Measurements from ENCODE around the gene POLR3GL. TPM values are rescaled to one million over a fixed set of nuclear protein-coding genes. Genes with fewer than 3 reads are reported as not detected.
A peak's percentile ranks its signal among the peaks of the same experiment; 100 is the strongest.

Gene POLR3GL
- total and polyA plus RNA-seq, 2 experiments from 2014 or later = 3.1 to 9.5 TPM

DNA sequence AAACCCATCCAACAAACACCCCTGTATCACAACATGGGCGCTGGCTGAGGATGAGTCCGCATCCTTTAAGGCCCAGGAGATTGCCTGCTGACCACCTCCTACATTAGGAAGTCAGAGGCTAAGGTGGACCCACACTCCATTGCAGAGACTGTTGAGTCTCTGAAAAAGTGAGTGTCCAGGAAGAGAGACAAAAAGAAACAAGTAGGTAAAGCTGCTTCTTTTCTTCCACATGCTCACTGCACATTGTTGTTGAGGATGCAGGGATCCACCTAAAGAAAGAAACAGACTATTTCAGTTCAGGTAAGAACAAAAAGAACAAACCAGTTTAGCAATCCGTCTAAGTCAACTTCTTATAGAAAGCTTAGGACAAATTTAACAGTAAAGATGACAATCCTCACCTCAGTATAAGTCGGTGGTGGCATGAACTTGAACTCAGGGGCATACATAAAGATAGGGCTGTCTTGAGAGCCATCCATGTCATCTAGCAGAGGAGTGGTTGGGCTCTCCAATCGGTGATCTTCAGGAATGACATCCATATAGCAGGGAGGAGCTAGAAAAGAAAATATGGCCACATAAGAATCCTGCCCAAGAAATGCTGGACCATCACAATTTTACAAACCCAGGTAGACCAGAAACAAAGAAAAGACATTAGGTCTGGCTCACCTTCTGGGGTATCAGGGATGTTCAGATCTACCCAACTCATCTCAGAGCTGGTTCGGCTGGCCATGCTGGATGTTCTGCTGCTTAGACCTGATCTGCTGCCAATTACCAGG is 29.3 kb downstream of the POLR3GL start:
- Histone ChIP-seq H3K27me3 (ENCODE audit: insufficient read depth) (no peaks in the 10 kb centered on the region), H3K79me2 (replicated peaks; ENCODE audit: insufficient read depth) (peaks cover 18% of the 10 kb centered on the region), H3K4me3 (peak overlapping the region; percentile 75; the same call in 1 of the 2 replicates), H3F3A (replicated peaks; ENCODE audit: low read depth) (peaks cover 5% of the 10 kb centered on the region), H3K4me1 (ENCODE audit: insufficient read depth) (peaks cover 28% of the 10 kb centered on the region), H3K9me2 (ENCODE audit: insufficient read depth) (no peaks in the 10 kb centered on the region), H3K27ac (ENCODE audit: low read depth) (no peak overlapping the region), H3K4me2 (0 out of 2 replicates have a peak overlapping the region, but pooled peaks have one; percentile 87), H2AFZ (no peak overlapping the region), H4K20me1 (replicated peaks; ENCODE audit: insufficient read depth) (no peaks in the 10 kb centered on the region), H3K36me3 (ENCODE audit: insufficient read depth) (no peaks in the 10 kb centered on the region; the same call in 1 of the 2 replicates)
- no peak for DNase-seq (ENCODE audit: low spot score)
- ATAC-seq = no peak
- TF ChIP-seq JUNB (IDR thresholded peaks at IDR 0.05; ENCODE audit: unreplicated experiment) (no peak), POLR2AphosphoS5 (IDR thresholded peaks at IDR 0.05; ENCODE audit: low read depth) (peak; percentile 14; the same call in 1 of the 2 replicates), STAT1 (IDR thresholded peaks at IDR 0.05; ENCODE audit: unreplicated experiment) (no peak)
- TF ChIP-seq, protein P1, sequence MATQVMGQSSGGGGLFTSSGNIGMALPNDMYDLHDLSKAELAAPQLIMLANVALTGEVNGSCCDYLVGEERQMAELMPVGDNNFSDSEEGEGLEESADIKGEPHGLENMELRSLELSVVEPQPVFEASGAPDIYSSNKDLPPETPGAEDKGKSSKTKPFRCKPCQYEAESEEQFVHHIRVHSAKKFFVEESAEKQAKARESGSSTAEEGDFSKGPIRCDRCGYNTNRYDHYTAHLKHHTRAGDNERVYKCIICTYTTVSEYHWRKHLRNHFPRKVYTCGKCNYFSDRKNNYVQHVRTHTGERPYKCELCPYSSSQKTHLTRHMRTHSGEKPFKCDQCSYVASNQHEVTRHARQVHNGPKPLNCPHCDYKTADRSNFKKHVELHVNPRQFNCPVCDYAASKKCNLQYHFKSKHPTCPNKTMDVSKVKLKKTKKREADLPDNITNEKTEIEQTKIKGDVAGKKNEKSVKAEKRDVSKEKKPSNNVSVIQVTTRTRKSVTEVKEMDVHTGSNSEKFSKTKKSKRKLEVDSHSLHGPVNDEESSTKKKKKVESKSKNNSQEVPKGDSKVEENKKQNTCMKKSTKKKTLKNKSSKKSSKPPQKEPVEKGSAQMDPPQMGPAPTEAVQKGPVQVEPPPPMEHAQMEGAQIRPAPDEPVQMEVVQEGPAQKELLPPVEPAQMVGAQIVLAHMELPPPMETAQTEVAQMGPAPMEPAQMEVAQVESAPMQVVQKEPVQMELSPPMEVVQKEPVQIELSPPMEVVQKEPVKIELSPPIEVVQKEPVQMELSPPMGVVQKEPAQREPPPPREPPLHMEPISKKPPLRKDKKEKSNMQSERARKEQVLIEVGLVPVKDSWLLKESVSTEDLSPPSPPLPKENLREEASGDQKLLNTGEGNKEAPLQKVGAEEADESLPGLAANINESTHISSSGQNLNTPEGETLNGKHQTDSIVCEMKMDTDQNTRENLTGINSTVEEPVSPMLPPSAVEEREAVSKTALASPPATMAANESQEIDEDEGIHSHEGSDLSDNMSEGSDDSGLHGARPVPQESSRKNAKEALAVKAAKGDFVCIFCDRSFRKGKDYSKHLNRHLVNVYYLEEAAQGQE (IDR thresholded peaks at IDR 0.05; ENCODE audit: unreplicated experiment) = no peak
- H3K36me3 Mint-ChIP-seq (ENCODE audit: low read depth) = peaks cover 48% of the 10 kb centered on the region
- H3K4me3 Mint-ChIP-seq = peak overlapping the region; percentile 99
- peaks cover 6% of the 10 kb centered on the region for H3K27me3 Mint-ChIP-seq (ENCODE audit: insufficient read depth, low read depth, poor library complexity)
- peaks cover 46% of the 10 kb centered on the region for H3K4me1 Mint-ChIP-seq
- no peaks in the 10 kb centered on the region for H3K9me3 Mint-ChIP-seq
- no peak overlapping the region for H3K27ac Mint-ChIP-seq

DNA sequence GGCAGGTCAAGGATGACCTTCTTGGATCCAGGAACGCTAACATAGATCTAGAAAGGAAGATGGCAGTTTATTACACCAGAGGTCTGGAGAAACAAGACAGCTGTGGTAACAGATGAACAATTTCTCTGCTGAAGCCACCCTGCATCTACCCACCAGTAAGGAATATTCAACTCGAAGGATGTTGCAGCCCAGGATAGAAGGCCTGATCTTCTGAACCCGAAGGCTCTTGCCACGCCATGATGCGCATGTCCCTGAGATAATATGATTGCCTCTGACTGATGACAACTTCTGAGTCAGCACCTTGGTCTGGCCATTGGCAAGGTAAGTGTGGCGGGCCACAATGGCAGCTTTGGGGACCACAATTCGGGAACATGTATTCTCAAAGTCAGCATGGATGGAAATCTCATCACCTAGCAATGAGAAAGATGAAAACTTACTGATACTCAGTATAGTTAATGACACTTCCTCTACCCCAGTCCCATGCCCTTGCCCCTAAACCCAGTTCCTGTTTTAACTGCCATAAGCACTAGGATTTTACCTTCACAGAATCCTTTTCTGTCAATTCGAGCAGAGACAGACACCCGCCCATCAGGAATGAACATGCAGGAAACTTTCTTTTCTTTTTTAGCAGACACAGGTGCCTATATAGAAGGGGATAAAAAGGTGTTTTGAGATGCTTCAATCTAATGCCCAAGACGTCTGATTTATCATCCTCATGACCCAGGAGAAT is 30.1 kb downstream of the POLR3GL start:
- H3K27ac Mint-ChIP-seq = no peak overlapping the region
- Histone ChIP-seq H3K27ac (ENCODE audit: low read depth) (no peak overlapping the region), H4K20me1 (replicated peaks; ENCODE audit: insufficient read depth) (no peaks in the 10 kb centered on the region), H3K4me1 (ENCODE audit: insufficient read depth) (peaks cover 34% of the 10 kb centered on the region), H3K4me3 (peak overlapping the region; percentile 75), H3K27me3 (ENCODE audit: insufficient read depth) (no peaks in the 10 kb centered on the region), H3F3A (replicated peaks; ENCODE audit: low read depth) (peaks cover 5% of the 10 kb centered on the region), H3K36me3 (ENCODE audit: insufficient read depth) (no peaks in the 10 kb centered on the region; the same call in 1 of the 2 replicates), H3K79me2 (replicated peaks; ENCODE audit: insufficient read depth) (peaks cover 18% of the 10 kb centered on the region), H2AFZ (no peak overlapping the region), H3K9me2 (ENCODE audit: insufficient read depth) (no peaks in the 10 kb centered on the region), H3K4me2 (peak overlapping the region; percentile 87)
- ATAC-seq = no peak
- H3K9me3 Mint-ChIP-seq = no peaks in the 10 kb centered on the region
- TF ChIP-seq EZH2phosphoT487 (IDR thresholded peaks at IDR 0.05; ENCODE audit: unreplicated experiment) (no peak), ZNF331 (CRISPR knock-in tag; IDR thresholded peaks at IDR 0.05; ENCODE audit: low read depth) (no peak), JUNB (IDR thresholded peaks at IDR 0.05; ENCODE audit: unreplicated experiment) (no peak), POLR2AphosphoS5 (IDR thresholded peaks at IDR 0.05; ENCODE audit: low read depth) (peak; percentile 14; the same call in 1 of the 2 replicates), STAT1 (IDR thresholded peaks at IDR 0.05; ENCODE audit: unreplicated experiment) (no peak)
- TF ChIP-seq, protein P2, sequence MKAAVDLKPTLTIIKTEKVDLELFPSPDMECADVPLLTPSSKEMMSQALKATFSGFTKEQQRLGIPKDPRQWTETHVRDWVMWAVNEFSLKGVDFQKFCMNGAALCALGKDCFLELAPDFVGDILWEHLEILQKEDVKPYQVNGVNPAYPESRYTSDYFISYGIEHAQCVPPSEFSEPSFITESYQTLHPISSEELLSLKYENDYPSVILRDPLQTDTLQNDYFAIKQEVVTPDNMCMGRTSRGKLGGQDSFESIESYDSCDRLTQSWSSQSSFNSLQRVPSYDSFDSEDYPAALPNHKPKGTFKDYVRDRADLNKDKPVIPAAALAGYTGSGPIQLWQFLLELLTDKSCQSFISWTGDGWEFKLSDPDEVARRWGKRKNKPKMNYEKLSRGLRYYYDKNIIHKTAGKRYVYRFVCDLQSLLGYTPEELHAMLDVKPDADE (IDR thresholded peaks at IDR 0.05) = no peak
- TF ChIP-seq, protein P1 (IDR thresholded peaks at IDR 0.05; ENCODE audit: unreplicated experiment) = no peak
- TF ChIP-seq, protein P3, sequence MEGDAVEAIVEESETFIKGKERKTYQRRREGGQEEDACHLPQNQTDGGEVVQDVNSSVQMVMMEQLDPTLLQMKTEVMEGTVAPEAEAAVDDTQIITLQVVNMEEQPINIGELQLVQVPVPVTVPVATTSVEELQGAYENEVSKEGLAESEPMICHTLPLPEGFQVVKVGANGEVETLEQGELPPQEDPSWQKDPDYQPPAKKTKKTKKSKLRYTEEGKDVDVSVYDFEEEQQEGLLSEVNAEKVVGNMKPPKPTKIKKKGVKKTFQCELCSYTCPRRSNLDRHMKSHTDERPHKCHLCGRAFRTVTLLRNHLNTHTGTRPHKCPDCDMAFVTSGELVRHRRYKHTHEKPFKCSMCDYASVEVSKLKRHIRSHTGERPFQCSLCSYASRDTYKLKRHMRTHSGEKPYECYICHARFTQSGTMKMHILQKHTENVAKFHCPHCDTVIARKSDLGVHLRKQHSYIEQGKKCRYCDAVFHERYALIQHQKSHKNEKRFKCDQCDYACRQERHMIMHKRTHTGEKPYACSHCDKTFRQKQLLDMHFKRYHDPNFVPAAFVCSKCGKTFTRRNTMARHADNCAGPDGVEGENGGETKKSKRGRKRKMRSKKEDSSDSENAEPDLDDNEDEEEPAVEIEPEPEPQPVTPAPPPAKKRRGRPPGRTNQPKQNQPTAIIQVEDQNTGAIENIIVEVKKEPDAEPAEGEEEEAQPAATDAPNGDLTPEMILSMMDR (conservative IDR thresholded peaks at IDR 0.05; ENCODE audit: low read depth in 2 of 2) = no peak
- peaks cover 48% of the 10 kb centered on the region for H3K36me3 Mint-ChIP-seq (ENCODE audit: low read depth)
- peaks cover 9% of the 10 kb centered on the region for H3K27me3 Mint-ChIP-seq (ENCODE audit: insufficient read depth, low read depth, poor library complexity)
- DNase-seq (ENCODE audit: low spot score) = no peak
- peaks cover 50% of the 10 kb centered on the region for H3K4me1 Mint-ChIP-seq
- H3K4me3 Mint-ChIP-seq = peak overlapping the region; percentile 99
